Measurements from ENCODE around the gene CERK.
A peak's percentile ranks its signal among the peaks of the same experiment; 100 is the strongest.

Gene CERK

GRCh38 chr22:46764779-46765485 lies 26.9 kb upstream of the CERK start:
- DNase-seq (ENCODE audit: low read depth): no peak

GRCh38 chr22:46764140-46764680 lies 26.2 kb upstream of the CERK start:
- DNase-seq (ENCODE audit: low read depth): no peak

DNA sequence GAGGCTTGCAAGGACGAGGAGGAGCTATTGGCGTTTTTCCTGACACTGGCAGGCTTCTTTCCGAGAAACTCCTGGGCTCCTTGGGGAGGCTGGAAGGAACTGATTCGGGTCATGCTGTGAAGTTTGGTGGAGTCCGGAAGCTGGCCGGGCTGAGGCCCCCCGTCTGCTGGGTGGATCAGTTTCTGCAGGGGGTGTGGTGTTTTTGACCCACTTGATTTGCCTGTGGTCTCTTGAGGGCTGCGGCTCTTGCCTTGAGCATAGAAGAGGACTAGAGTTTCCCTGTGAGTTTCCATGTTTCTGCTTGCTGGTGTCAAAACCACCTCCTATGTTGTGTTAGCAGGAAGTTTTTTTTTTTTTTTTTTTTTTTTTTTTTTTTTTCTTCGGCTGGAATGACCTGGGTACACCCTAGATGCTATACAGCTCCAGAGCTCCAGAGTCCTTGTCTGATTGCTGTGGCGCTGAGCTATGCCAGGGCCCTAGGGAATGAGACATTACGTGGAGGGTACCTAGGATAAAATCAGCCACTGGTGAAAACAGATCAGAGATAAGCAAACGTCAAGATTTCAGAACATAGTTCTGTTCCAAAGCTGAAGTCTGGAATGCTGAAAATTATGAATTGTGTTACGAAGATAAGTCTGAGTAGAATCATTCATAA lies 25.1 kb upstream of the CERK start:
- no peak for DNase-seq (ENCODE audit: low read depth)

GRCh38 chr22:46762238-46763050 lies 24.4 kb upstream of the CERK start, which contains the start of gene TBC1D22A:
Gene TBC1D22A (plus strand): TSS chr22:46762650. CDS start chr22:46762787, 137 bp downstream.
- peak; percentile 94 for DNase-seq (ENCODE audit: low read depth)

- DNase-seq (ENCODE audit: low read depth): no peak
Observed at GRCh38 chr22:46761539-46762237, 23.6 kb upstream of the CERK start.

- DNase-seq (ENCODE audit: low read depth): no peak
Observed at GRCh38 chr22:46761017-46761416, 23.0 kb upstream of the CERK start.

DNA sequence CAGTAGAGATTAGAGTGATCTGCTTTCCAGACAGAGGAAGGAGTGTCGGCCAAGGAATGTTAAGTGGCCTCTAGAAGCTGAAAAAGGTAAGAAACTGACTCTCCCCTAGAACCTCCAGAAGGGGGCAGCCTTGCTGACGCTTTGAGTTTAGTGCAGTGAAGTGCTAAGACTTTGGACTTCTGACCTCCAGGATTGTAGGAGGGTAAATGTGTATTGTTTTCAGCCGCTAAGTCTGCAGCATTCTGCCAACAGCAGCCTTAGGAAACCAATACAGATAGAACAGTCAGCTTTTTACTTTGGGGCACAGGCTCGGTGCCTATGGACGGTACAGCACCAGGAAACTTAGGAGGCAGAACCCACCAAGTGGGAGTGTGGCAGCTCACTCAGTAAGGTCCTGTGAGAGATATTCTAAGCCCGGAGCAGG lies 20.8 kb upstream of the CERK start:
- DNase-seq (ENCODE audit: low read depth): no peak

GRCh38 chr22:46758121-46758520 lies 20.1 kb upstream of the CERK start:
- no peak for DNase-seq (ENCODE audit: low read depth)

- DNase-seq (ENCODE audit: low read depth): no peak
Observed at GRCh38 chr22:46757104-46757503, 19.1 kb upstream of the CERK start.

- no peak for DNase-seq (ENCODE audit: low read depth)
Observed at GRCh38 chr22:46756097-46756496, 18.0 kb upstream of the CERK start.

- DNase-seq (ENCODE audit: low read depth): no peak
Observed at GRCh38 chr22:46755525-46755924, 17.5 kb upstream of the CERK start.

- no peak for DNase-seq (ENCODE audit: low read depth)
Observed at GRCh38 chr22:46754826-46755225, 16.8 kb upstream of the CERK start.

DNA sequence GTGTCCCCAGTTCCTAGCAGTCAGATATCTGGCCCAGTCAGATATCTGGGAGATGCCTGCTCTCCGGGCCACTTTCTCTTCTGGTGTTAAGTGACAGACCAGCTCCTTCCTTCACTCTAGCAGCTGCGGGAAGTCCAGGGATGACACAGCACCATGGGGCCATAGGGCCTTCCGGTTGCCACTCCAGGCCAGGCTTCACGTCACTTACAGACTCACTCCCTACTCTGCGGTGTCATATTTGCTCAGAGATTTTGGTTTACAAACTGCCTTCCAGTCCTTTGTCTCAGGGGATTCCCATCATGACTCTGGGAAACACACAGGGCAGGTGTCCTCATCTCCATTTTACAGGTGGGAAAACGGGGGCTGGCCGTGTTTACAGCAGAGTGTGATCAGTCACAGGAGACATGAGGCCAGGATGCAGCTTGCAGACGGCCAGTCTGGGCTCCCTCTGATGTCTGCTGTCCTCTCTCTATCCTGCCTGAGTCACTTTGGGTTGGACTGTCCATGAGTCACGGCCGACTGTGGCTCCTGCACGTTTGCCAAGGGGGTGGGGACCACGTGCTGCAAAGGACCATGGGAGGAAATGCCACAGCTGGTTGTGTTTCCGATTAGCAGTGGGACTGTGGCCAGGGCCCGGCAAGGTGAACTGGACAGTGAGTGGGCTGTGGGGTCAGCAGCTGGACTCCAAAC lies 16.2 kb upstream of the CERK start:
- no peak for DNase-seq (ENCODE audit: low read depth)

- DNase-seq (ENCODE audit: low read depth): no peak
Observed at GRCh38 chr22:46753761-46754109, 15.7 kb upstream of the CERK start.

DNA sequence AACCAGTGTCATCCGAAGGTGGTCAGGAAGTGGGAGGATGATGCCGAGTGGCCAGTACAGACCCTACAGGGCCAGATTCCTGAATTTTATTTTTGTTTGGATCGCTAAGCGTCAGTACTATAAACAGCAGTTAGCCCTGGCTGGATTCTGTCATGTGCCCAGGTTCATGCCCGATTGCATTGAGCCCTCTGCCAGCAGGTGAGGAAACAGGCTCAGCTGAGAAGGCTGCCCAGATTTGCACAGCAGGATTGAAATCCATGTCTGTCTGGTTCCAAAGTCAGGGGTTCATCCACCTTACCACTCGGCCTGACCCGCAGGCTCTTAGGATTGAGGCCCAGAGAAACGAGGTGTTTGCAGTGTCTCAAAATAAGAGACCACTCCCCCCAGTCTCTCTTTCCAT lies 15.3 kb upstream of the CERK start:
- DNase-seq (ENCODE audit: low read depth): no peak

- no peak for DNase-seq (ENCODE audit: low read depth)
Observed at GRCh38 chr22:46752988-46753310, 14.9 kb upstream of the CERK start.

- no peak for DNase-seq (ENCODE audit: low read depth)
Observed at GRCh38 chr22:46752286-46752987, 14.4 kb upstream of the CERK start.

DNA sequence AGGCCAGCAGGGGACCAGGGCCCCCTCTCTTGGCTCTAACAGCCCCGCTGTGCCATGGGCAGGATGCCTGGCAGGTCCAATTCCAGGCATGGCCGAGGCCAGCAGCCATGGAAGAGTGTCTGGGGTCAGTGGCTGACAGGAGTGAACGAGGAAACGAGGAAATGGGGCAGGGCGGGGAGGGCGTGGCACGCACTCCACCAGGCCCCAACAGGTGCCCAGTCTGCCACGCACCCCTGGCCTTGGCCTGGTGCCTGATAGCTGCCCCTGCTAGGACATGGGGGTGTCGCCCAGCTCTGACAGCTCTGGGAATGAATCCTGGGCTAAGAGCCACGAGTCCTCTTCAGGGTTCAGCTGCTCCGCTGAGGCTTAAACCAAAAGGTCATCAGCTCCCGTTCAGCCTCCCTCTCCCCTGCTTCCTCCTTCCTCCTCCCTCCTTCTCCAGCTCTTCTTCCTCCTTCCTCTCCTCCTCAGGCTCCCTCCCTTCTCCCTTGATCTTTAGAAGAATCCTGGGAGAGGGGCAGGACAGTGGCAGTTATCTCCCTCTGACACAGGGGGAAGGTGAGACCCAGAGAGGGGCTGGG lies 12.9 kb upstream of the CERK start:
- DNase-seq (ENCODE audit: low read depth): no peak

- no peak for DNase-seq (ENCODE audit: low read depth)
Observed at GRCh38 chr22:46750530-46750800, 12.4 kb upstream of the CERK start.

GRCh38 chr22:46749682-46750529 lies 11.9 kb upstream of the CERK start:
- DNase-seq (ENCODE audit: low read depth): no peak

Data from activated T-cell treated with anti-CD3 and anti-CD28 coated beads for 24 hours (primary cell).